HG02981 (cell line): ENCODE data around the gene RABGAP1L.

Experiments used
- ATAC-seq: cut with Tn5 transposase; IDR thresholded peaks from one replicate; pipeline ENCODE4 v1.9.1; 2021; ENCODE audit warnings: mild to moderate bottlenecking, moderate library complexity; ENCODE audit not compliant: unreplicated experiment

The RABGAP1L gene

DNA sequence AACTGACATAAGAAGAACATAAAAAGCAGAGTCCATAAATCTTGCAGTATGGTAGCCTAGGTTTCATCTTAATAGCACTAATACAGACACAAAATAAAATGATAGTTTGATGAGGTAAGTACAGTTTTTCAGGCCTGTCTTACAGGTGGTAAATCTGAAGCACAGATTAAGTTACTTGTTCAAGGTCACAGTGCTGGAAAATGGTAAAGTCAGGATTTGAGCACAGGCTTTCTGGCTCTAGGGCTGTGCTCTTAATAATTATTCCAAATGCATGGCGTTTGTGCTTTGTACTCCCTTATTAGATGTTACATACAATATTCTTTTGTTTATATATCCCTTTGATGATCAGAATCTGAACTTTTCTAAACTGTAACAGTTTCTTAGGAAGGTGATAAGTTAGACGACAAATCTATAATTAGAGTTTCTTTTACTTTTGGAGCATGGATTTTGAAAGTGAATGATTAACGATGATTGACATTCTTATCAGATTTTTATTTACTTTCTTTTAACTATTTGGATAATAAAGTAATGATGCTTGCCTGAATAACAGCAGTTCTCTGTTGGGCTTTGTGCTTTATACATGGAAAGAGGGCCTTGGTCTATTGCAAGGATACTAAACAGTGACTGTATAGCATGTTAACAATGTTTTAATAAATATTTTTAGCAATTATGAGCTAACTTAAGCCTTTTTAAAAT lies 738.9 kb downstream of the RABGAP1L start:
- ATAC-seq, result no peak

DNA sequence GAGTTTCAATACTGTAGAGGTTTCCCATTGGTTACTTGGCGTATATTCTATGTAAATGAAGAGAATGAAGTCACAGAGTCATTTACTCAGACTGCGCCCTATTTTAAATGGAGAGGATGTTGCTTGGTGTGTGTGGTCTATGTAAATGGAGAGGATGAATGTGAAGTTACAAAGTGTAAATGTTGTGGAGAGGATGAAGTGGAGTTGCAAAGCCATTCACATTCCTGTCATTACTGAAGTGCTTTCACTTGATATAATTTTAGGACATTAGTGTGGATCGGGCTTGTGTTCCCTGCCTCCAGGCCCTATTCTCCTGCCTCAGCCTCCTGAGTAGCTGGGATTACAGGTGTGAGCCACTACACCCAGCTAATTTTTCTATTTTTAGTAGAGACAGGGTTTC lies 741.0 kb downstream of the RABGAP1L start:
- ATAC-seq, result no peak

DNA sequence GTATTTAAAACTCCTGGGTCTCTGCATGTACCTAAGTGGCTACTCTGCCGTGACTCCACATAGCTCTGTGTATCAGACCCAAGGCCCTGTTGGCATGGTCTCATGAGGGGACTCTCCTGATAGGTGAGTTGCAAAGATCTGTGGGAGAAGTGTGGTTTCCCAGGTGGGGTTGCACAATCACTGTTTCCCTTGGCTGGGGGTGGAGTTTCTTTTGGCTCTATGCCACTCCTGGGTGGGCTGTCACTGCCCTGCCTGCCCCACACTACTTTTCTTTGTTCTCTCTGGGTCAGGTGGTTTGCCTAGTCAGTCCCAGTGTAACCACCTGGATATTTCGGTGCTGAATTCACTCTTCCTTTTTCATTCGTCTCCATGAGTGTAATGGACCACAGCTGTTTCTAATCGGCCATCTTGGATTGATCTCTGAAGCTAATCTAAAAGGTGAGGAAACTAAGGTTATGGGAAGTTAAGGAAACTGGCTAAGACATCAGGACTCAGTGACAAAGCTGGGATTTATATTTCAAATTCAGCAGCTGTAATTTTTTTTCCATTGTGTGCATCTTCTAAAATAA lies 743.3 kb downstream of the RABGAP1L start:
- no peak for ATAC-seq

DNA sequence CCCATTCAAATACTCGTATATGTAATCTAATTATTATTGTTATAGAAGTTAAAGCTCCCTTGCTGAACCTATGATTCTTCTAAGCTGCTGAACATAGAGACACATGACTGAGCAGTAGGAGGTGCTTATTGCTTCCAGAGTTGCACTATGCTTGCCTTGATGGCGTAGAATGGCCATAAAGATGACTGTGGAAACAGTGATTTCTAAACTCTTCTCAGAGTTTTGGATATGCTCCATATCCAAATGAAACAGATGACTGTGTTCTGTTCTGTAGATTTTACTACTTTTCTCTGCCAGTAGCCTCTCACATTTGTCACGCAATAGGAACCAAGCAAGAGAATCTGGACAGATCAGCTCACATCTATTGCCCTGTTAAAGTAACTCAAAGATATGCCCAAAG lies 752.3 kb downstream of the RABGAP1L start:
- no peak for ATAC-seq

DNA sequence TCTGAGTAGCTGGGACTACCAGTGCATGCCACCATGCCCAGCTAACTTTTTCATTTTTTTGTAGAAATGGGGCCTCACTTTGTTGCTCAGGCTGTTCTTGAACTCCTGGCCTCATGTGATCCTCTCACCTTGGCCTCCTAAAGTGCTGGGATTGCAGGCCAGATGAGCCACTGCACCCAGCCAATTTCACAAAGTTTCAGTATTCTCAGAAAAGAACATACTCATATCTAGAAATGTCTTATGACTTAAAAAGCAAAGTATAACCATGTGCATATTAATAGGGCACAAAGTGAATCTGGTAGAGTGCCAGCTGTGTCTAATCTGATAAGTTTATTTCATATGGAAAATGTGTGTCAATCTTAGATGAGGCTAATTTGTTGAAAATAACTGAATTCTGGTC lies 752.9 kb downstream of the RABGAP1L start:
- ATAC-seq, result no peak

DNA sequence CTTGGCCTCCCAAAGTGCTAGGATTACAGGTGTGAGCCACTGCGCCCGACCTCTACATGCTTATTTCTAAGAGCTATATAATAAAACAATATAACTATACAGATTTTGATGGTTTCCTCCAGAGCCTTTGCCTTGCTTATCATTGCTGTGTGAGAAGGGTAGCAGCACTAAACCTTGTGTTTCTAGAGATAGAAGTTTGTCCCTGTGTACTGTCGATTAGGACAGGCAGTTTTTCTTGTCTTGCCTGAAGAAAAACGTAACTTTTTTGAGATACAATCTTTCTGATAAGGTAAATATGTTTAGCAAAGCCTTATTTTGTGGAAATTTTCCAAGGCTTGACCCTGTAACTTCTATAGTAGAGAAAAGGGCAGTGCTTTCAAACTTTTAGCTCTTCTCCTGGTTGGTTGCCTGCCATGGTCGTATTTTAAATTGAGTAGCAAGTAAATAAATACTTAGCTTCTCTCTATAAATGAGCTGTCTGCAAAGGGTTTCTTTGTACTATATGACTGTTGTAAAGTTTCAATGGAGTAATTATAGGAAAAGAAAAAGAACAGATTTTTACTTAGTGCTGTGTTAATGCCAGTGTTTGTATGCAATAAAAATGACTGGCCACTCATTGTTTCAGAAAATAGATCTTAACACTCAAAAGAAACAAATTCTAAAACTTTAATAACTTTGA lies 754.0 kb downstream of the RABGAP1L start:
- no peak for ATAC-seq

DNA sequence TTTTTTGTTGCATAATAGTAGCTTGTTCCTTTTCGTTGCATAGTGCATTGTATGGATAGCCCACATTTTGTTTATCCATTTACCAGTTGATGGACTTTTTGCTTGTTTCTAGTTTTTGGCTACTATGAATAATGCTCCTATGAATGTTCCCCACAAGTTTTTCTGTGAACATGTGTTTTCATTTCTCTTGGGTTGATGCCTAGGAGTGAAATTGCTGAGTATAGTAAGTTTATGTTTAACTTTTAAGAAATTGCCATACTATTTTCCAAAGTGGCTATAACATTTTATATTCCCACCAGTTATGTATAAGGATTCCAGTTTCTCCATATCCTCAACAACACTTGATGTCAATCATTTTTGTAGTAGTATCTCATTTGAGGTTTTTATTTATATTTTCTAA lies 755.7 kb downstream of the RABGAP1L start:
- ATAC-seq, result no peak

DNA sequence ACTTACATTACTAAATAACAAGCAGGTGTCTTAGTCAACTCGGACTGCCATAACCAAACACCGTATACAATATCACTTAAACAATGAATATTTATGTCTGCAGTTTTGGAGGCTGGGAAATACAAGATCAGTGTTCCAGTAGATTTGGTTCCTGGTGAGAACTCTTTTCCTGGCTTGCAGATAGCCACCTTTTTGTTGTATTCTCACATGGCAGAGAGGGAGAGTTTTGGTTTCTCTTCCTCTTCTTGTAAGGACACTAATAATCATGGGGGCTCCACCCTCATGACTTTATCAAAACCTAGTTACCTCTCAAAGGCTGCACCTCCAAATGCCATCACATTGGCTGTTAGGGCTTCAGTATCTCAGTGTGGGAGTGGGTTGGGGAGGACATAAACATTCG lies 757.5 kb downstream of the RABGAP1L start:
- ATAC-seq, result no peak

DNA sequence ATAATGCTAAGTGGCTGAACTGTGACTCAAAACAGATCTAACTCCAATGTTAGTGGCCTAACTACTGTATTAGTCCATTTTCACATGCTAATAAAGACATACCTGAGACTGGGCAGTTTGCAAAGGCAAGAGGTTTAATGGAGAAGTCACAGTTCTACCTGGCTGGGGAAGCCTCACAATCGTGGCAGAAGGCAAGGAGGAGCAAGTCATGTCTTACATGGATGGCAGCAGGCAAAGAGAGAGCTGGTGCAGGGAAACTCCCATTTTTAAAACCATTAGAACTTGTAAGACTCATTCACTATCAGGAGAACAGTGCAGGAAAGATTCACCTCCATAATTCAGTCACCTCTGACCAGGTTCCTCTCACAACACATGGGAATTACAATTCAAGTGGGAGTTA lies 760.8 kb downstream of the RABGAP1L start:
- ATAC-seq, result no peak

DNA sequence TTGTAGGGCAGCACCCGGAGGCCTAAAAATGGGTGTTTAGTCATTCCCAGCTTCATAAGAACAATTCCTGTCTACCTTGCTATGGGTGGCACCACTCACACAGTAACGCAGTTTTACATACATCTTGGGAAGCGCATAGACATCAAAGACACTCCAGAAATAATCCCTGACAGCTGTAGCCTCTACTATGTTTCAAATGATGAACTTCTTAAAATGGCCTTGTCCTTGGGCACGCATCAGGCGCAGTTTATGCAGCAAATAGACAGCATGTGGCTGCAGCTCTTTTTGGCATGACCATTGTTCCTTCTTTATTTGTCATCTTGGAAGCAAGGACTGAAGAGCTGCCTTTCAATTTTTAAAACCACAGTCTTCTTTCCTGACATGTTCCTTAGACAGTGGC lies 762.8 kb downstream of the RABGAP1L start:
- no peak for ATAC-seq

DNA sequence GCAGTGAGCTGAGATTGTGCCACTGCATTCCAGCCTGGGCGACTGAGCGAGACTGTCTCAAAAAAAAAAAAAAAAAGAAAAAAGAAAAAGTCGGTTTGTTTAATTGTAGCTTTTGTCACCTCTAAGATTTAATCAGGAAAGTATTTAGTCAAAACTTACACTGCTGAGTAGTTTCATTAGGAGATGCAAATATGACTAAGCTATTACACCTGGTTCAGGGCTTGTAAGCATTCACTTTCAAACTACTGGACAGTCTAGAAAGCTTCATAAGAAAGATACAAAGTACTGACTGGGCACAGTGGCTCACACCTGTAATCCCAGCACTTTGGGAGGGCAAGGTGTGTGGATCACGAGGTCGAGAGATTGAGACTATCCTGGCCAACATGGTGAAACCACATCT lies 764.5 kb downstream of the RABGAP1L start:
- no peak for ATAC-seq

DNA sequence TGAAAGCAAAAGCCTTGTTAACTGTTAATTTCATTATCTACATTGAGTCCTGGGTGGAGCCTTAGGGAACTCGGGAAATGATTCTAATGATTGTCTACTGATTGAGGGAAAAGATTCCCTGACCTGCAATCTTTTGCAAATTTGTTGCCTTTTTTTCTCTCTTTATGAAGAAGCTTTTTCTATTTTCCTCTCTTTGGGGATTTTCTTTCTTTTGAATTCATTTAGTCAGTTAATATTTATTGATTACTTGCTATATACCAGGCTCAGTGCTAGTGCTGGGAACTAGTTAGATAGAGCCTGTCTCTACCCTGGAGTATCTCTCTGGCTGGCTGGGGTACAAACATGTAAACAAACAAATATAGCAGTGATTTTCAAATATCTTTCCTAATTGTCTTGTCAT lies 769.2 kb downstream of the RABGAP1L start:
- ATAC-seq, result no peak

DNA sequence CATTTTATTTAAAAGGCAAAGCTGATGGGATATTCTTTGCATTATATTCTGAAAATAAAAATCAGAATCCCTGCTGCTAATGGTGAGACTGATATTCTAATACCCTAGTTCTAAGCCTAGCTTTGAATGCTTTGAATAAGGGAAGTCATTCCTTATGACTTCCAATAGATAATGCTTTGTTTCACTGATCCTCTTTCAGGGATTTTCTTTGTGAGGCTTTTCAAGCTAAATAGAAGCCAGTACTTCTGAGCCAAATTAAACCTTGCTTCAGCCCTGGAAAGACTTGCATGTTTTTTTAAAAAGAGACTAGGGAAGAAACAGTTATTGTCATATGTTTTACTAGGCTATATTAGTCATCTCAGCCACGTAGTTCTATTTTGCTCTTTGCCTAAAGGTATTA lies 771.9 kb downstream of the RABGAP1L start:
- ATAC-seq, result no peak

DNA sequence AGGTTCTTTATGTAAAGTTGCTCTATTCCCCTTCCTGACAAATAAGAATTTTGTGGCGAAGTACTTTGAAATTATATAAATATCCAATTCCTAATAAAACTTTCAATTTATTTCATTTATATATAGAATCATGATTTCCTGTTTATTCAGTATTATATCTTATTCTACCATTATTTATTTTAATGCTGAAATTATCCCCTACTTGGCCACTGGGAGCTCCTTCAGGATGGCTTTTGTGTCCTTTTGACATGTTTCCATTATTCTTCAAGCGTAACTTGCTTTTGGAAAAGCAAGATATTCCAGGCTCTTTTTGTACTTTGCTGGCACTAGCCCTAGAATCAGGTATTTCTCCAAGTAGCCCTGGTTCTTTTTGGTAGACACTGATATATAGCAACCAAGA lies 773.3 kb downstream of the RABGAP1L start:
- ATAC-seq, result no peak

DNA sequence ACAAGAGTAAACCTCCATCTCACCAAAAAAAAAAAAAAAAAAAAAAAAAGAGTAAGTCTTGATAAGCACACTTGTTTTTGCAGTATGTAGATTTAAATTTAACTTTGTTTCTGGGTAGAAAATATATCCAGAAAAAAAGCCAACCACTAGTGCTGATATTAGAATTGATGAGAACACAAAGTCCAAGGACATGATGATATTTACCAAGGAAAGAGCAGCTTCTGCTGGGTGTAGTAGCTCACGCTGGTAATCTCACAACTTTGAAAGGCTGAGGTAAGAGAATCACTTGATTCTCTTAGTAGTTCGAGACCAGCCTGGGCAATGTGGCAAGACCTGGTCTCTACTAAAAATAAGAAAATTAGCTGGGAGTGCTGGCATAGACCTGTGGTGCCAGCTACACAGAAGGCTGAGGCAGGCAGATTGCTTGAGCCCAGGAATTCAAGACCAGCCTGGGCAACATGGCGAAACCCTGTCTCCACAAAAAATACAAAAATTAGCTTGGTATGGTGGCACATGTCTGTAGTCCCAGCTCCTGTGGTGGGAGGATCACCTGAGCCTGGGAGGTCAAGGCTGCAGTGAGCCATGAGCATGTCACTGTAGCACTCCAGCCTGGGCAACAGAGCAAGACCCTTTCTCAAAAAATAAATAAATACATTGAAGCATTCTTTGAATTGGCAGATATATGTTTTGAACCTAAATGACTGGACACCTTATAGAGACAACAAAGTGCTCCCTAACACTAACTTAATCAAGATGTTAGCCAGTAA lies 776.8 kb downstream of the RABGAP1L start:
- no peak for ATAC-seq

DNA sequence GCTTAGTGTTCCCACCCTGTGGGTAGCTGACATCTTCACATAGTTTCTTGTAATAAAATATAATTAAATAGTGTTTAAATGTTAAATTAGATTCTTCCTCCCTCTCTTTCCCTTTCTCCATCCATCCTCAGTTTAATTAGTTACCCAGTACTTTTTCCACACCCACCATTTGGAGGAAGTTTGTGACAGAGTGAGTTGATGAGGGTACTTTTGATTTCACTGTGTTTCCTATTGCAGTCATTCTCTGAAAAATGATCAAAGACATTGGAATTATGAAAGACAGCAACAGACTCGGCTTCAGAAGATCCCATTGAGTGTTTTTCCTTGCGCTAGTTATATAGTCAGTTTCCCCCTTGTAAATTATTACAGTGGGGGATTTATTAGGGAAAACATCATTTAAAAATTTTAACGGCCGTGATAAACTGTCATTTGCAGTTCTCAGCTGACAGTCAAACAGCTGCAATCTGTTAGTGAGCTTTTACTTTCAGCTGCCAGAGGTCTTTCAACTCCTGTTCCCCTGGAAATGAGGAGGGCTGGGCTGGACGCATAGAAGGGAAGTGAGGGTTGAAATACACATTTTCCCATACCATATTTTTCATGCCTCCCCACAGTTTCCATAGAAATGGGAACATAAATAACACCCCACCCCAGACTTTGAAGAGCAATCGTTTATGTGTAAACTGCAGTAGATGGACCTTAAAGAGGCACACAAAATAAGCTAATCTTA lies 779.1 kb downstream of the RABGAP1L start:
- ATAC-seq, result no peak

DNA sequence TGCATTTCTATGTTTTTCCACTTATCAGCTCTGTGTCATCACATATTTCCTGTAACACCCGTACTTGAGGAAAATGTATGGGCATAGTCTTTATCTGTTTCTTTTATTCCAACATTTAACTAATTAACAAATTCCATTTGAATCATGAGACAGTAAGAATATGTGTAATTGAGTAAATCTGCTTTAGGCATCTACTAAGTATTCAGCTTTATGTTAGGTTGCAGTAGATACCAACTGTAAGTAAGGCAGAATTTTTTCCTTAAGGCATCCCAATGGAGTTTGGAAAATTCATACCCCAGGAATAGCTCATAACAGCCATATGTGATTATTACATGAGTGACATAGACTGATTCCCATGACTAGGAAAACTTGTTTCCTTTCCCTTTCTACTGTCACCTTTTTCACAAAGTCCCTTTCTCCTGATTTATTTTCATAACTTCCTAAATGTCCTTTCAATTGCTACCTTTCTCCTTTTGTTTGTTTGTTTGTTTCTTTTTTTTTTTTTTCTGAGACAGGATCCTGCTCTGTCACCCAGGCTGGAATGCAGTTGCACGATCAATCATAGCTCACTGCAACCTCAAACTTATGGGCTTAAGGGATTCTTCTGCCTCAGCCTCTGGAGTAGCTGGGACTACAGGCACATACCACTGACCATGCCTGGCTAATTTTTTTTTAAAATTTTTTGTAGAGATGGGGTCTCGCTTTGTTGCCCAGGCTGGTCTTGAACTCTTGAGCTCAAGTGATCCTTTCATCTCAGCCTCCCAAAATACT lies 780.6 kb downstream of the RABGAP1L start:
- no peak for ATAC-seq

DNA sequence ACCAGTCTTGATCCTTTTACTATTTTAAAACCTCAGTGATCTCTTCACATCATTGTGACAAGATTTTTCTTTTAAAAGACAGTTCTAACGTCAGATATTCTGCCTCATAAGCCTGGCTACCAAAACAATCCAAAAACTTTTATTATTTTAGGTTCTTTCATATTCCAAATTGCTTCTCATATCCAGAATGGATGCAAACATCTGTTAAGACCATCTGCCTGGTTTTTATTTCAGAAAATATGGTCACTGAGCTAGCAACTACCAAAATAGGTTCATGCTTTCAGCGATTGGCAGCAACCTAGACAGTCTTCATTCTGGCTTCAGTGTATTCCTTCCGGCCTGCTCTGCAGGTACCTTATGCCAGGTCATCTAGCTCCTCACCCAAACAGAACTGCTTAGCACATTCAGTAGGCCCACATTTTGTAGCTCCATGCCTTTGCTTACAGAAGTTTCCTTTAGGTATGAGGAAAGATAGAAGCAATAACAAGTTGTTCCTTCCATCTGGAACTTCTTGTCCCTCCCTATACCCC lies 781.4 kb downstream of the RABGAP1L start:
- ATAC-seq, result no peak

DNA sequence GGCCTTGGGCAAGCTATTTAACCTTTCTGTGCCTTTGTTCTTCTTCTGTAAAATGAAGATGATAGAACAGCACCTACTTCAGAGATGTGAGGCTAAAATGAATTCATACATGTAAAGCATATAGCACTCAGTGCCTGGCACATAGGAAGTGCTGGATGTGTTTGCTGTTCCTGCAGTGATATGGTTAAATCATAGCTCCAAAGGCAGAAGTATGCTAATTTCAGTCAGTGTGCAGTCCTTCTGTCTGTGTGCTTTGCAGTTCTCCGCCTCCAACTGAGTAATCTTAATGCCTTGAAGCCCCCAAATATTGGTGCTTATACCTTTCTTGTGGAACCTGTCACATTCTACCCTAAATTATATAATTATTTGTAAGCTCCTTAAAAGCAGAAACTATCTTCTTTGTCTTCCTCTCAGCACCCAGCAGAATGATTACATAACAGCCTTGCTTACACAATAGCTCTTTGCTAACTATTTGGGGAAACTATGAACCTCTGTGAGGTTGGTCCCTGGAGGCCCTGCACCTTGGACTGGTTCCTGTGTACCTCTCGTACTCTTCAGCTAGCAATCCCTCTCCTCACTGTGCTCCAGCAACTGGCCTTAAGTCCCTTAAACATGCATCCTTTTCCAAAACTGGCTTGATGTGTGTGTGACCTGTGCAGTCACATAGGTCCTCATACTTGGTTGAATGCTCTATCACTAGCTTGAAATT lies 783.4 kb downstream of the RABGAP1L start:
- ATAC-seq, result no peak
